B cell (primary cell): ENCODE results near the gene DUXA.

ENCODE experiments used
- CTCF ChIP-seq: fragments of 200-600 bp; IDR thresholded peaks from one replicate; pipeline ENCODE4 v1.8.0; 2022; ENCODE audit warnings: antibody characterized with exemption, mild to moderate bottlenecking
- EZH2 ChIP-seq: IDR thresholded peaks from 2 replicates; pipeline ENCODE4 v1.6.1; 2012; ENCODE audit warnings: borderline replicate concordance, low read depth, mild to moderate bottlenecking, moderate library complexity, low read length; ENCODE audit not compliant: insufficient read depth, poor library complexity, severe bottlenecking

- TF ChIP-seq CTCF: no peak
- no peak for TF ChIP-seq EZH2
Observed at GRCh38 chr19:57111329-57111644, 56.0 kb downstream of the DUXA start.
